Fibroblast of lung (primary cell): ENCODE results near the gene CCDC141. TPM values are rescaled to one million over a fixed set of nuclear protein-coding genes. Genes with fewer than 3 reads are reported as not detected.

Experiments
- DNase-seq, 2 donors: peaks; one replicate each; pipeline versions ENCODE4 v3.0.0 to v3.0.0-alpha.2; 2010; ENCODE audit warnings: low read depth in 2 of 2
- H2AFZ ChIP-seq: 2 replicates; pipeline ENCODE4 v1.5.1; 2012; ENCODE audit warnings: low read length, control low read depth, inconsistent platforms
- H3K27ac ChIP-seq: 2 replicates; pipeline ENCODE4 v1.5.1; 2011; ENCODE audit warnings: low read length, control low read depth; ENCODE audit not compliant: insufficient read depth
- H3K27me3 ChIP-seq: 2 replicates; pipeline ENCODE4 v1.5.1; 2011; ENCODE audit warnings: mild to moderate bottlenecking, low read length; ENCODE audit not compliant: control insufficient read depth, insufficient read depth
- H3K36me3 ChIP-seq: 2 replicates; pipeline ENCODE4 v1.5.1; 2011; ENCODE audit warnings: low read length; ENCODE audit not compliant: control insufficient read depth, insufficient read depth
- H3K4me1 ChIP-seq: 2 replicates; pipeline ENCODE4 v1.5.1; 2011; ENCODE audit warnings: low read length; ENCODE audit not compliant: control insufficient read depth, insufficient read depth; ENCODE audit errors: extremely low read depth
- H3K4me2 ChIP-seq: 2 replicates; pipeline ENCODE4 v1.5.1; 2011; ENCODE audit warnings: low read length, control low read depth; ENCODE audit not compliant: insufficient read depth; ENCODE audit errors: extremely low read depth
- H3K4me3 ChIP-seq, 4 experiments: fragments of 200-600 bp in 1 of 4; sonication (generic) in 1 of 4; replicated peaks in 1 of 4; 2 replicates each; pipeline ENCODE4 v1.5.1; 2011 to 2016; ENCODE audit warnings: low read length in 4 of 4, low read depth in 3 of 4, mild to moderate bottlenecking in 3 of 4, control low read depth in 2 of 4, inconsistent platforms in 1 of 4, mixed read lengths in 1 of 4; ENCODE audit not compliant: insufficient read depth in 1 of 4; ENCODE audit errors: control extremely low read depth in 1 of 4
- H3K79me2 ChIP-seq: 2 replicates; pipeline ENCODE4 v1.5.1; 2012; ENCODE audit warnings: mild to moderate bottlenecking, low read length, inconsistent platforms; ENCODE audit not compliant: control insufficient read depth, insufficient read depth
- H3K9ac ChIP-seq: 2 replicates; pipeline ENCODE4 v1.5.1; 2011; ENCODE audit warnings: mild to moderate bottlenecking, low read length, control low read depth; ENCODE audit not compliant: insufficient read depth
- H3K9me3 ChIP-seq: 2 replicates; pipeline ENCODE4 v1.5.1; 2012; ENCODE audit warnings: low read depth, low read length; ENCODE audit not compliant: control insufficient read depth, insufficient read depth
- H4K20me1 ChIP-seq: 2 replicates; pipeline ENCODE4 v1.5.1; 2011; ENCODE audit warnings: low read length; ENCODE audit not compliant: control insufficient read depth, insufficient read depth; ENCODE audit errors: extremely low read depth
- CTCF ChIP-seq, 2 donors: IDR thresholded peaks in 1 of 2; conservative IDR thresholded peaks in 1 of 2; 1 replicate in 1 of 2; 2 replicates in 1 of 2; pipeline ENCODE4 v1.5.1; 2011 to 2012; ENCODE audit warnings: low read length in 2 of 2, control low read depth in 1 of 2, inconsistent platforms in 1 of 2, low read depth in 1 of 2, mild to moderate bottlenecking in 1 of 2
- EZH2 ChIP-seq: IDR thresholded peaks from 2 replicates; pipeline ENCODE4 v1.5.1; 2012; ENCODE audit warnings: low read length, control low read depth, mild to moderate bottlenecking; ENCODE audit errors: missing control alignments
- polyA plus RNA-seq, 2 donors: library from polyadenylated mRNA; depleted of rRNA in 1 of 2; stranded (reverse) in 1 of 2; unstranded in 1 of 2; fragments of >200 nt; gene quantifications; 2 replicates each; pipeline ENCODE4 v1.2.1, GENCODE V29; 2011 to 2012; ENCODE audit warnings: missing spikeins in 1 of 2
- total RNA-seq: library from RNA; depleted of rRNA; stranded (reverse); fragments of >200 nt; gene quantifications from 2 replicates; pipeline ENCODE4 v1.2.1, GENCODE V29; 2014

CCDC141 gene
- total and polyA plus RNA-seq, 2 donors (not counting 1 experiment from before 2014, with no cell fraction given): 0.03 to 0.17 TPM

GRCh38 chr2:178846458-178846802 is 203.5 kb downstream of the CCDC141 start:
- peak in 1 of 2 donors; percentile 53 for DNase-seq
- TF ChIP-seq CTCF (conservative IDR thresholded peaks at IDR 0.05 in 1 of 2, IDR thresholded peaks at IDR 0.05 in 1 of 2; ENCODE audit: low read depth in 1 of 2, low read length in 2 of 2): no peak
- no peak for TF ChIP-seq EZH2
- no peak overlapping the region for H3K9ac ChIP-seq
- no peak overlapping the region for H3K4me3 ChIP-seq
- H3K36me3 ChIP-seq: no peaks in the 10 kb centered on the region
- H3K4me2 ChIP-seq: no peak overlapping the region
- no peak overlapping the region for H2AFZ ChIP-seq
- H3K79me2 ChIP-seq: no peaks in the 10 kb centered on the region
- H3K27me3 ChIP-seq: no peaks in the 10 kb centered on the region
- no peak overlapping the region for H3K27ac ChIP-seq
- no peaks in the 10 kb centered on the region for H3K9me3 ChIP-seq
- no peaks in the 10 kb centered on the region for H4K20me1 ChIP-seq
- peaks cover 5% of the 10 kb centered on the region for H3K4me1 ChIP-seq

- Histone ChIP-seq H4K20me1 (no peaks in the 10 kb centered on the region), H3K9ac (no peak overlapping the region), H3K27me3 (no peaks in the 10 kb centered on the region), H3K4me1 (peaks cover 5% of the 10 kb centered on the region), H3K79me2 (no peaks in the 10 kb centered on the region), H3K36me3 (no peaks in the 10 kb centered on the region), H2AFZ (no peak overlapping the region), H3K4me3 (no peak overlapping the region), H3K4me2 (no peak overlapping the region), H3K9me3 (no peaks in the 10 kb centered on the region), H3K27ac (no peak overlapping the region)
- TF ChIP-seq EZH2: no peak
- no peak for TF ChIP-seq CTCF (conservative IDR thresholded peaks at IDR 0.05 in 1 of 2, IDR thresholded peaks at IDR 0.05 in 1 of 2; ENCODE audit: low read depth in 1 of 2, low read length in 2 of 2)
- peak; percentile 88 for DNase-seq
Measured at GRCh38 chr2:178845566-178846457, 204.1 kb downstream of the CCDC141 start.

- no peak for TF ChIP-seq CTCF (conservative IDR thresholded peaks at IDR 0.05 in 1 of 2, IDR thresholded peaks at IDR 0.05 in 1 of 2; ENCODE audit: low read depth in 1 of 2, low read length in 2 of 2)
- TF ChIP-seq EZH2: no peak
- Histone ChIP-seq H3K4me3 (no peak overlapping the region), H3K9me3 (no peaks in the 10 kb centered on the region), H3K27me3 (no peaks in the 10 kb centered on the region), H4K20me1 (no peaks in the 10 kb centered on the region), H3K9ac (no peak overlapping the region), H2AFZ (no peak overlapping the region), H3K36me3 (no peaks in the 10 kb centered on the region), H3K4me1 (peaks cover 5% of the 10 kb centered on the region), H3K27ac (no peak overlapping the region), H3K79me2 (no peaks in the 10 kb centered on the region), H3K4me2 (no peak overlapping the region)
- no peak for DNase-seq
Measured at GRCh38 chr2:178844701-178845100, 205.2 kb downstream of the CCDC141 start.
